Measurements from ENCODE around the gene LAMC3. TPM values are rescaled to one million over a fixed set of nuclear protein-coding genes. Genes with fewer than 3 reads are reported as not detected.

Gene LAMC3
- total RNA-seq, result under 0.01 and 0.12 TPM in 2 replicates

DNA sequence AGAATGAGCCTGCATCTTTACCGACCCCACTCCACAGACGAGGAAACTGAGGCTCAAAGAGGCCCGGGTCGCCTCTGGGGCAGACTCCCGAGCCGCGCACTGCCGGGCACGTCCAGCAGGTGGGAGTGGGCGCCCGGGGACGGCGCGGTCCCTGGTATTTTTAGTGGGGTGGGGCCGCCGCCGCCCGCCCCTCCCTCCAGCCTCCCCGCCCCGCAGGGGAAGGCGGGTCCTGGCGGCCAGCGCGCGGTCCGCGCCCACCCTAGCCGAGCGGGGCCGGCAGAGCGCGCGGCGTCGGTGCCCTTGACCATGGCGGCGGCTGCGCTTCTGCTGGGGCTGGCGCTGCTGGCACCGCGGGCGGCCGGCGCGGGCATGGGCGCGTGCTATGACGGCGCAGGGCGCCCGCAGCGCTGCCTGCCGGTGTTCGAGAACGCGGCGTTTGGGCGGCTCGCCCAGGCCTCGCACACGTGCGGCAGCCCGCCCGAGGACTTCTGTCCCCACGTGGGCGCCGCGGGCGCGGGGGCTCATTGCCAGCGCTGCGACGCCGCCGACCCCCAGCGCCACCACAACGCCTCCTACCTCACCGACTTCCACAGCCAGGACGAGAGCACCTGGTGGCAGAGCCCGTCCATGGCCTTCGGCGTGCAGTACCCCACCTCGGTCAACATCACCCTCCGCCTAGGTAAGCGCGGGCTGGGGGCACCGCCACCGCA is at the start of gene LAMC3:
Gene LAMC3, plus strand, starts transcription at position 266 of the 710 bp plus-strand sequence. Its CDS starts 41 bp downstream, at position 307.

GRCh38 chr9:131096269-131097125 is 87.5 kb downstream of the LAMC3 start, which contains the start of gene AIF1L:
TSS of gene AIF1L (plus strand) at chr9:131096531. CDS start at chr9:131096630, 99 bp downstream.

DNA sequence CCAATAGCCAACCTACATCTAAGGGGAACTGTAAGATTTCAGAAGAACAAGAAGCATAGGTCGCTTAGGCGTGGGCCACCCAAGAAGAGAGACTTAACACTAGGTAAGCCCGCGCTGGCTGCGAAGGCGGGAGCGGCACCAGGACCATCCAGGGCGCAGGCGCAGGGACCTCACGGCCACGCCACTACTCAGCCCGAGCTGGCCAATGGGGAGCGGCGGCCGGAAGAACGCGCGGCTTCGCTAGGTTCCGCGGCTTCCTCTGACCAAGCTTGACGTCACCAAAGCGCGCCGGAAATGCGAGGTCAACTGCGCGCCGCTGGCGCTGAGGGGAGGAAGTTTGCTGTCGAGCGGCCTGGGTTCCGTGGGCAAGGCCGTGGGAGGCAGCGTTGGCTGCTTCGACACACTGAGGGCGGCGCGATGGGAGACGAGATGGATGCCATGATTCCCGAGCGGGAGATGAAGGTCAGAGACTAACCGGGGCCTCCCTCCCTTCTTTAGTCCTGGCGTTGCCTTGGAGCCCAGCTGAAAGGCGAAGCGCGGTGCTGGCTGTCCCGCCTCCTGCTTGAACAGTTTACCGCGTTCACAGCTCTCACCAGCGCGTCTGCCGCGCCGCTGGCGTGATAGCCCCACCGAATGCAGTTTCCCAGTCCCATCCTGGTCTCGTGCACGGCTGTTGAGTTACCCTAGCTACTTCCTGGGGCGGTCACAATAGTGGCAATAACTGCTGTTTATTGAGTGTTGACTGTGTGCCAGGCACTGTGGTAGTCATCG is 116.5 kb downstream of the LAMC3 start, which contains the start of gene NUP214:
Gene NUP214, plus strand, starts transcription at position 299 of the 771 bp plus-strand sequence. Its CDS starts 119 bp downstream, at position 418.

Other genes starting within 250 kb of the LAMC3 start
- 48.6 and 58.1 TPM in 2 replicates for gene ABL1, start 173.9 kb upstream of the LAMC3 start, total RNA-seq
- not detected in 2 replicates for gene QRFP, start 112.4 kb upstream of the LAMC3 start, total RNA-seq
- 0.26 and 0.50 TPM in 2 replicates for gene FIBCD1, start 69.9 kb upstream of the LAMC3 start, total RNA-seq
- 0.75 and 0.92 TPM in 2 replicates for gene AIF1L, start 87.4 kb downstream of the LAMC3 start, total RNA-seq
- gene NUP214, start 116.4 kb downstream of the LAMC3 start, total RNA-seq, result 10.3 and 14.2 TPM in 2 replicates